Measurements from ENCODE around the gene P2RY11. TPM values are rescaled to one million over a fixed set of nuclear protein-coding genes. Genes with fewer than 3 reads are reported as not detected.

The P2RY11 gene
- total RNA-seq, 1 donor from 2014 or later = 1.5 TPM

DNA sequence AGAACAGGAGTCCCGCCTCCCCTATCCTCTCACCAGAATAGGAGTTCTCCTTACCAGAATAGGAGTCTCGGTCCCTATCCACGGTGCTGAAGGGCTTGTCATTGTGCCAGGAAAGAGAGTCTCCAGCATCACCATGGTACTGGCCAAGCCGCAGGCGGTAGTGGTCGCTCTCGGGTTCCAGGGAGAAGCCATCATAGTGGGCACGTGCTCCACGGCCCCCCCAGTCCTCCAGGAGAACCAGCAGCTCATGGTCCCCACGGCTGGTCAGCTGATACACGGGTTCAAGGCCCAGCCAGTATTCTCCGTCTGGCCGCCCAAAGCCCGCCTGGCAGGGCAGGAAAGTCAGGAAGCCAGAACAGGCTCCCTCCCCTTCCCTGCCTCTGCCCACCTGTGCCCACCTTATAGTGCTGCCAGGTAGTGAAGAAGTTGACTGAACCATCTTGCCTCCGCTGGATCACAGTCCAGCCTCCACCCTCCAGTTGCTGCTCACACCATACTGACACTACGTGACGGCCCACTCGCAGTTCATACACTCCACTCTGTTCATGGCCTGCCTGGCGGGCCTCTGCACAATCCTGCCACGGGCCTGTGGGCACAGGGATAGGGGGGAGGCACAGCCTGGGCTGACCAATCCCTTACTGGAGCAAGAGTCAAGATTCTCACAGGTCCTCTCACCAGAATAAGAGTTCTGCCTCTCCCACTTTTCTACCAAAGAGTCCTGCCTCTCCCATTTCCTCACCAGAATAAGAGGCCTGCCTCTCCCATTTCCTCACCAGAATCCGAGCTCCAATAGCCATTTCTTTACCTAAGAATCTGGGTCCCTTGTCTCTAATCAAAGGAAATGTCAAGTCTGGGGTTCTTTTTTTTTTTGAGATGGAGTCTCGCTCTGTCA, 18.0 kb upstream of the P2RY11 start:
- DNase-seq (ENCODE audit: low read depth in 2 of 2) = no peak

DNA sequence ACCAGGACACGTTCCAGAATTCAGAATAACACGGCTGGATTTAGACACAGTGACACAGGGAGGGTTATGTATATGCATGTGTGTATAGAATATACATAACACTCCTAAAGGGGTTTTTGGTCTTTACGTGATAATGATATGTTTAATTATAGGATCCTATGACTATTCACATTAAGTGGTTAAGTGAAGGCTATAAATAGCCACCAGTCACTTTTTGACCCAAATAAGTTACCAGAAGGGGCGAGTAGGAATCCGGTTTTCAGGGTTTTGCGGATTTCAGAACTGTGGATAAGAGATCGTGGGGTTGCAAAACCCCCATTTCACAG, 15.9 kb upstream of the P2RY11 start:
- no peak for DNase-seq (ENCODE audit: low read depth in 2 of 2)

DNA sequence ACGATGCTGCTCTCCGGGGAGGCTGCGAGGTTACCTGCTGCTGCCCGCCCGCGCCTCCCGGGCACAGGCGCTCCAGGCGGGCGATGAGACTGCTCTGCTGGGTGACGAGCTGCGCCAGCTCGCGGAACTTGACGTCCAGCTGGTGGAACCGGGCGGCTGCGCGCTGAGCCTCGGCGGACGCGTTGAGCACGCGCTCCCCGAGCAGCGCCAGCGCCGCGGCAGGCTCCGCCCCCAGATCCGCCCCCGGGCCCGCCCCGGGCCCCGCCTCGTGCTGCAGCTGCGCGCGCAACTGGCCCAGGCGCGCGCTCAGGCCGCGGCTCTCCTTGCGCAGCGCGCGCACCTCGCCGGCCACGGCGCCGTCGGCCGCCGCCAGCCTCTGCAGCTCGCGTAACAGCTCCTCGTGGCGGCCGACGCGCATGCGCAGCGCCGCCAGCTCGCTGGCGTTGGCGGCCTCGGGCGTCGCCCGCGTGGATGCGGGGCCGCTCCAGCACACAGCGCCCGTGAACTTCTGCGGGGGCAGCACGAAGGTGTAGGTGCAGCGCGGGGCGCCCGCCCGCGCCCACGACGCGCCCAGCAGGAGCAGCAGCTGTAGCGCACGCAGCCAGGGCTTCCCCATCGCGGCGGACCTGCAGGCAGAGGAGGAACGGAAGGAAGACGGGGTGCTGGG, 15.4 kb upstream of the P2RY11 start:
- peak; percentile 78 to 91 for DNase-seq (ENCODE audit: low read depth in 2 of 2)

DNA sequence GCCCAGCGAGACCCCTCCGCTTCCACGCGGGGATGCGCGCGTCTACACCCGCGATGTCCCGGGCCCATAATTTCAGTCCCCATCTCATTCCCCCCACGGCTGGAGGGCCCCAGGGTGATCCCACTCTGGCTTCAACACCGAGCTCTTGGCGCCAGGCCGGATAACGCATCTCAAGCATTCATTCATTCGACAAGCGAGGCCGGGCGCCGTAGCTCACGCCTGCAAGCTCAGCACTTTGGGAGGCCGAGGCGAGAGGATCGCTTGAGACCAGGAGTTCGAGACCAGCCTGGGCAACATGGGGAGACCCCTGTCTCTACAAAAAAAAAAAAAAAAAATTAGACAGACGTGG, 14.9 kb upstream of the P2RY11 start:
- peak in 1 of 2 donors; percentile 20 for DNase-seq (ENCODE audit: low read depth in 2 of 2)

DNA sequence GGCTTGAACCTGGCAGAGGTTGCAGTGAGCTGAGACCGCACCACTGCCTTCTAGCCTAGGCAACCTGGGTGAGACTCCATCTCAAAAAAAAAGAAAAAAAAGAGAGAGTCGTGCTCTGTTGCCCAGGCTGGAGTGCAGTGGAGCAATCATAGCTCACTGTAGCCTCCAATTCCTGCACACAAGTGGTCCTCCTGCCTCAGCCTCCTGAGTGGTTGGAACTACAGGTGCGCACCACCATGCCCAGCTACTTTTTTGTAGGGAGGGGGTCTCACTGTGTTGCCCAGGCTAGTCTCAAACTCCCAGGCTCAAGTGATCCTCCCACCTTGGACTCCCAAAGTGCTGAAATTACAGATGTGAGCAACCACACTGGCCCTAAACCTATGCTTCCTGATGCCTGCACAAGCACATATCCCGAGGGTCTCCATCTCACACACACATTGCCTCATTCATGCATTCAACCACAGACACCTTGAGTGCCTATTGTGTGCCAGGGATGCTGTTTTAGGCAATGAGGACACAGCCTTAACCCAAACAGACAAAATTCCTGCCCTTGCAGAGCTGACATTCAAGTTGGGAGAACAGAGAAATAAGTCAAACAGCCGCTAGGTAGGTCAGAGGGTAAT, 11.2 kb upstream of the P2RY11 start:
- DNase-seq (ENCODE audit: low read depth in 2 of 2) = no peak

DNA sequence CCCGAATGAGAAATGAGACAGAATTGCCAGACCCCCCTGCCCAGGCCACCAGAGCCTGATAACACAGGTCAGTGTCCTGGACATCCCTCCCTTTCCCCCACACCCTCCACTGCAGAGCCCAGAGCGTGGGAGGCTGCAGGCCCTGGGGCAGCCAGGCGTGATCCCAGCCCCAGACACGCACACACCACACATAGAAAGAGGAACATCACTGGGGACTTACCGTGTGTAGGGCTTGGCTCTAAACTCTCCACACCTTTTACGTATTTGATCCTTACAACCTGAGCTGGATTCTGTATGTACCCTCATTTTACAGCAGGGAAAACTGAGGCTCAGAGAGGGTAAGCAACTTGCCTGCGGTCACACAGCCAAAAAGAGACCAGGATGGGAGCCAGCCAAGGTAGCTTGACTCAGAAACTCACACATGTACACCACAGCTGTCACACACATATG, 8.7 kb upstream of the P2RY11 start:
- DNase-seq (ENCODE audit: low read depth in 2 of 2) = no peak

DNA sequence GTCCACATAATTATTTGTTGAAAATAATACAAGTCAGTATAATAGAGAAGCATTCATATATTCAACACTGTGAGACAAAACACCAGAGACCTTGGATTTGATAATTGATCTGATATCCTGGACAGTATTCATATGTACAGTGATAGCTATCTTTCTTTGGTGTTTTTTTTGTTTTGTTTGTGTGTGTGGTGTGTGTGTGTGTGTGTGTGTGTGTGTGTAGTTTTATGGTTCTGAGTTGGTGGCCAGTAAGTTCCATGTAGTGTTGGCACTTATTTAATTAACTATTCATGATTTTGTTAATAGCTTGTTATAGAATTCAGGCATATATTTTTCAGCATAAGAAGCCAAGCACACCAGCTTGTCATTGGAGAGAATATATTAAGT, 7.4 kb upstream of the P2RY11 start:
- no peak for DNase-seq (ENCODE audit: low read depth in 2 of 2)

DNA sequence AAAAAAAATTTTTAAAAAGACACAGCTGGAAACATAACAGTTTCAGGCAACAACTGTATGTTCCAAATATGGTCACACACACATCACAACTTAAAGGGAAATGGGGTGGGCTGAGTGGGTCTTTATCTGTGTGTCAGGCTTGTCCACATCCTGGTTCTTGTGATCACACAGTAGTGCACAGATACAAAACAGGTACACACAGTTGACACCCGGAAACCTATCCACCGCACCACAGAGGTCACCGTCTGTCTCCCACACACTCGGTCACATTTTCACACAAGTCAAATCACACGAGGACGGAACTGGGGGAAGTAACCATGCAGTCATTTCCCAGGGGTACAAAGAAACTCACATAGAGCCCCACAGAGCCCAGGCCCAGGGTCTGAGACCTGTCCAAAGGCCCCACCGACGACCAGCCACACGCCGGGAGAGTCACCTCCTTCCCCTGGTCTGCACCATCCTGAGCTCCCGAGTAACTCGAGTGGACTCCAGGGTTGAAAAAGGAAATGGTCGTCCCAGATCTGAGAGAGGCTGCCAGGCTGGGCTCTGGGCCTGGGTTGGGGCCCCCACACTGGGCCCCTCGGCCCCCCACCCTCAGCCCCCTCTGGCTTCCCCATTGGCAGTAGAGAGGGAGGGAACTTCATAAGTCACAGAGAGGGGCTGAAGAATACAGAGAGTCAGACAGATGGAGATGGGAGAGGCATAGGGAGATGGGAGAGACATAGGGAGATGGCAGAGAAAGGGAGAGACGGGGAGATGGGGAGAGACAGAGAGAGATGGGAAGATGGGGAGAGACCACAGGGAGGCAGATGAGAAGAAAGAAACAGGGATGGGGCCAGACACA, 6.6 kb upstream of the P2RY11 start:
- no peak for DNase-seq (ENCODE audit: low read depth in 2 of 2)

DNA sequence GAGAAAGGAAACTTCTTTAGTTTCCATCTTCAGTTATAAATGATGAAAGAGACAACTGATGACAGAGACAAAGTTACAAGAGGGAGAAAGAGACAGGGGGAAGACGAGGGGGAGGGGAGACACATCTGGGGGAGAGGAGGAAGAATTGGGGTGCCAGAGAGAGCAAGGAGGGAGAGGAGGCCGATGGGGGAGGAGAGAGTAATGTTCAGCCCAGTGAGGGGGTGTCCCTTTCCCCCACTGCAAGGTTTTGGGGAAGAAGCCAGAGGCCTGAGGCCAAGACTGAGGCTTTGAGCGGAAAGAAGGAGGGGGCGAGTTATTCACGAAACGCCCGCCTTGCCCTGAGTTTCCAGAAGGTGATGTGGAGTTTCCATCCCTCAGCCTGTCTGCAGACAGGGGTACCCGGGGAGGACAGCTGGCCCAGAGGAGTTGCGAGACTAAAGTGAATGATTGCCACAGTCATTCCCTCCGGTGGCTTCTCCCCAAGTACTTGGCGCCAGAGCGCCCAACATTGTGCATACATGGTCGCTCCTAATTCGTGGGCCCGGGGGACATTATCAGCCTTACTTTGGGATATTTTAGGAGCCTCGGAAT, 5.9 kb upstream of the P2RY11 start:
- DNase-seq (ENCODE audit: low read depth in 2 of 2) = no peak

DNA sequence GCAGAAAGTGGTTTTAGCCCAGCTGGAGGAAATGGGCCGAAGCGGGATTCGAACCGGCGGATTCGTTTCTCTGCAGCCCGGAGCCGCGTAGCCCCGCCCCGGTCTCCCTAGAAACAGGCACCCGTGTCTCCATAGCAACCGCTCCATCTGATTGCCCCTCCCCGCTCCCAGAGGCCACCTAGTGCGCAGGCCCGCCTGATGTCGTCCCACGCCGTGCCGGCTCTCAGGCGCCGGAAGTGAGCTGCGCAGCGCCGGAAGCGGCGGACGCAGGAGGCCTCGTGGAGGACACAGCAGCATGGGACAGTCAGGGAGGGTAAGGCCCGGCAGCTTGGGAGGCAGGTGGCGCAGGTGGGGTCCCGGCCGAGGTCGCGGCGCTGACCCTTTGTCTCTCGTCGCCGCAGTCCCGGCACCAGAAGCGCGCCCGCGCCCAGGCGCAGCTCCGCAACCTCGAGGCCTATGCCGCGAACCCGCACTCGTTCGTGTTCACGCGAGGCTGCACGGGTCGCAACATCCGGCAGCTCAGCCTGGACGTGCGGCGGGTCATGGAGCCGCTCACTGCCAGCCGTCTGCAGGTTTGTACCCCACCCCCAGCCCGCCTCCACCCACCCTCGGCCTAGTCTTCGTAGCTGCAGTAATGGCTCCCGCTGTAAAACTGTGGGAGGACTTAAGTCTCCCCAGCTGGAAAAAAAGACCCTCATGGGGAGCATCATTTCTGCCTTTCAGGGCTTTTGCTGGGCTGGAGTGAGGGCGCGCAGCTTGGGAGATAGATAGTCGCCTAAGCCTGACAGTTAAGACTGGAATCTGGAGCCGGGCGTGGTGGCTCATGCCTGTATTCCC, 5.2 kb upstream of the P2RY11 start, which contains the start of gene PPAN:
Gene PPAN, plus strand, starts transcription at position 263 of the 837 bp plus-strand sequence. Its CDS starts 33 bp downstream, at position 296.
- DNase-seq (ENCODE audit: low read depth in 2 of 2) = peak; percentile 96 to 99

DNA sequence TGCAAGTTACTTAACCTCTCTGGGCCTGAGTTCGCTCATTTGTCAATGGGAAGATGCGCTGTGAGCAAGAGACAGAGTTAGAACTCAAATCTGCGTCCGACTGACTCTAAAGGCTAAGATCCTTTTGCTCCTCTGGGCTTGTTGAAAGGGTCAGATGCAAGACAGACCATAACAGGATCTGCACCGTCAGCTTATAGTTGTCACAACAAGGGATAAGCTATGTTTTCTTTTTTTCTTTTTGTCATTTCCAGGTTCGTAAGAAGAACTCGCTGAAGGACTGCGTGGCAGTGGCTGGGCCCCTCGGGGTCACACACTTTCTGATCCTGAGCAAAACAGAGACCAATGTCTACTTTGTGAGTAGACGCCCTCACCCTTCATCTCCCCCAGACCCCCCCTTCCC, 4.2 kb upstream of the P2RY11 start:
- DNase-seq (ENCODE audit: low read depth in 2 of 2) = no peak

DNA sequence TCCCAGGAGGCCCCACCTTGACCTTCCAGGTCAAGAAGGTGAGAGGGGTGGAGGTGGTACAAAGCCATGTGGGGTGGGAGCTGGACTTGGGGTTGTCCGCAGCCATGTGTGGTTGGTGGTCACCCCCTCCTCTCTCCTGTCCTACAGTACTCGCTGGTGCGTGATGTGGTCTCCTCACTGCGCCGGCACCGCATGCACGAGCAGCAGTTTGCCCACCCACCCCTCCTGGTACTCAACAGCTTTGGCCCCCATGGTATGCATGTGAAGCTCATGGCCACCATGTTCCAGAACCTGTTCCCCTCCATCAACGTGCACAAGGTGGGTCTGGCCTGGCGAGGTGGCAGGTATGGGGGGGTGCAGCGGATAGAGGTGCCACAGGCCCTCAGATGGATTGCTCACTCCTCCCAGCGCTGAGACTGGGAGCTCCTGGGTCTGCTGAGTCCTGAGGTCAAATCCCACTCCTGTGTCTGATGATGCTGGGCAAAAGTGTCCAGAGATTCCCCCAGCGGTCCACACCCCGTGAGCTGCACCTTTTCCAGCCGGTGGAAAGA, 3.6 kb upstream of the P2RY11 start:
- no peak for DNase-seq (ENCODE audit: low read depth in 2 of 2)

DNA sequence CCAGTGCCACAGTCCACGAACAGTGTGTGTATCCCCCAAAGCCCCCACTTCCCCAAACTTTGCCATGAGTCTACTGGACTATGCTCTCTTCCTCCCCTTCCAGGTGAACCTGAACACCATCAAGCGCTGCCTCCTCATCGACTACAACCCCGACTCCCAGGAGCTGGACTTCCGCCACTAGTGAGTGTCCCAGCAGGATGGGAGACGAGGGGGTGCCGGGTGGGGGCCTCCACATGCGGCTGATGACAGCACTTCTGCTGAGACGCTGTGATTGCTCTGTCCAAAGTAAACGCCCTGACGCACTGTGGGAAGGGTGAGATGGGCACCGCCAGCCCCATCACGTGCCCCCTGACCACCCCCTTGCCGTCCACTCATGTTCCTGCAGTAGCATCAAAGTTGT, 2.0 kb upstream of the P2RY11 start:
- DNase-seq (ENCODE audit: low read depth in 2 of 2) = no peak

DNA sequence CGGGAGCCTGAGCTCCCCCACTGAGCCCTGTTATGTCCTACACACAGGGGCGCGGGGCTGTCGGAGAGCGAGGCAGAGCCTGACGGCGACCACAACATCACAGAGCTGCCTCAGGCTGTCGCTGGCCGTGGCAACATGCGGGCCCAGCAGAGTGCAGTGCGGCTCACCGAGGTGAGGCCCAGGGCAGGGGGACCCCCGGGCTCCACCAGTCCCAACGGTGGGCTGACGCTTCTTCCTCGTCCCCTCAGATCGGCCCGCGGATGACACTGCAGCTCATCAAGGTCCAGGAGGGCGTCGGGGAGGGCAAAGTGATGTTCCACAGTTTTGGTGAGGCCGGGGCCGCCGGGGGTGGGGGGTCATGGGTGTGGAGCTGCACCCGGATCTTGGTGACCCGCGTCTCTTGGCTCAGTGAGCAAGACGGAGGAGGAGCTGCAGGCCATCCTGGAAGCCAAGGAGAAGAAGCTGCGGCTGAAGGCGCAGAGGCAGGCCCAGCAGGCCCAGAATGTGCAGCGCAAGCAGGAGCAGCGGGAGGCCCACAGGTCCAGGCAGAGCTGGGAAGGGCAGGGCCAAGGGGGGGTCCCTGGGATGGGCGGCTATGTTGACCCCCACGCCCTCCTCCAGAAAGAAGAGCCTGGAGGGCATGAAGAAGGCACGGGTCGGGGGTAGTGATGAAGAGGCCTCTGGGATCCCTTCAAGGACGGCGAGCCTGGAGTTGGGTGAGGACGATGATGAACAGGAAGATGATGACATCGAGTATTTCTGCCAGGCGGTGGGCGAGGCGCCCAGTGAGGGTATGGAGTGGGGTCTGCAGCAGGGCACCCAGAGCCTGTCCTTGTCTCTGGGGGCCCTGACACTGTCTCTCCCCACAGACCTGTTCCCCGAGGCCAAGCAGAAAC, 1.2 kb upstream of the P2RY11 start:
- no peak for DNase-seq (ENCODE audit: low read depth in 2 of 2)

DNA sequence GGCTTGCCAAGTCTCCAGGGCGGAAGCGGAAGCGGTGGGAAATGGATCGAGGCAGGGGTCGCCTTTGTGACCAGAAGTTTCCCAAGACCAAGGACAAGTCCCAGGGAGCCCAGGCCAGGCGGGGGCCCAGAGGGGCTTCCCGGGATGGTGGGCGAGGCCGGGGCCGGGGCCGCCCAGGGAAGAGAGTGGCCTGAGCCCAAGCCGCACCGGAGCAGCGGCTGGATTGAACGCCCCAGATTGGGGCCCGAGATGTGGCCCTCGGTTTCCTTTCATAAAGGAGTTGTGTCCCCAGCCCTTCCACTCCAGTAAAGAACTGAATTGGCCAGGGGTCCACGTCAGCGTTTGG, 548 bp upstream of the P2RY11 start:
- DNase-seq (ENCODE audit: low read depth in 2 of 2) = no peak

DNA sequence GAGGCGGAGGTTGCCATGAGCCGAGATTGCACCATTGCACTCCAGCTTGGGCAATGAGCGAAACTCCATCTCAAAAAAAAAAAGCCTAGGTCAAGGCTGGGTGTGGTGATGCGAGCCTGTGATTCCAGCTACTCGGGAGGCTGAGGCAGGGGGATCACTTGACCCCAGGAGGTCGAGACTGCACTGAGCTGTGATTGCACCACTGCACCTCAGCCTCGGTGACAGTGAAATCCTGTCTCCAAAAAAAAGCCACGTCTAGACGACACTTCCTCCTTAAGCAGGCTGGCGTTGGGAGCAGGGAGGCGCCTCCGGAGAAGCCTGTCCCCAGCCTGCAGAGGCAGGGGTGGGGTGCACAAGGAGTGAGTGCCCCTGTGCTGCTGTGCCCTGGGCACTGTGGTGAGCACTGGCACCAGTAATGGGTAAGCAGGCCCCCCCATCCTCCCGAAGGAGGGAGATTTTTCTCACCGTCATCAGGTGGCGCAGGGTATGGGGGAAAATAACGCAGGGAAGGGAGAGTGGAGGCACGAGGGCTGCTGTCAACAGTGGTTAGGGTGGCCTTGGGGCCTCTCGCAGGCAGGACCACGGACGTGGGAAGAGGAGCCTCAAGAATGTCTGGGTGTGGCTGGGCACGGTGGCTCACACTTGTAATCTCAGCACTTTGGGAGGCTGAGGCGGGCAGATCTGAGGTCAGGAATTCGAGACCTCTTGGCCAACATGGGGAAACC, 706 bp downstream of the P2RY11 start:
- no peak for DNase-seq (ENCODE audit: low read depth in 2 of 2)

DNA sequence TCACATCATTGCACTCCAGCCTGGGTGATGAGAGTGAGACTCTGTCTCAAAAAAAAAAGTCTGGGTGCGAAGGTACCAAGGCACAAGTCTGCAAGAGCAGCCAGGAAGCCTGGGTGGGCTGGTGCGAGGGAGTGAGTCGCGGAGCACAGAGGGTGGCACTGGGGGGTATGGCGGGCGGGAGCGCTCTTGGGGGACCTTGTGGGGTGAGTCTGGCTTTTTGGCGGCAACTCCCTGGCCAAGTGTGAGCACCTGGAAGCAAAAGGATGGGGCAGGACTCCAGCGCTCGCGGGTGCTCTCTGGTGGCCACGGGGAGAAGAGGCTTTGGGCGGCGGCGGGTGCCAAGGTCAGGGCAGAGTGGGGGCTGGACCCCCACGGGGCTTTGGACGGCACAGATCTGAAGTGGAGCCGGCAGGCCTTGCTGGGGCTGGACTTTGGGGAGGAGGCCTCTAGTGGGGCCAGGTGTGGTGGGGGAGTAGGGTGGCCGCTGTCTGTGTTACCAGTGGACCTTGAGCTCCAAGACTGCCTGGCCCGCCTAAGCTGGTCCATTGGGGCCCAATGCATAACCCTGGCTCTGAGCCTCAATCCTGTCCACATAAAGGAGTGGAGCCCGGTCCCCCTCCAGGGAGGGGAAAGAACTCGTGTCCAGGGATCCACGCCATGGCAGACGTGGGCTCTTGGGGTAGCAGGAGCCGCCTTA, 1.6 kb downstream of the P2RY11 start:
- DNase-seq (ENCODE audit: low read depth in 2 of 2) = peak in 1 of 2 donors; percentile 32

DNA sequence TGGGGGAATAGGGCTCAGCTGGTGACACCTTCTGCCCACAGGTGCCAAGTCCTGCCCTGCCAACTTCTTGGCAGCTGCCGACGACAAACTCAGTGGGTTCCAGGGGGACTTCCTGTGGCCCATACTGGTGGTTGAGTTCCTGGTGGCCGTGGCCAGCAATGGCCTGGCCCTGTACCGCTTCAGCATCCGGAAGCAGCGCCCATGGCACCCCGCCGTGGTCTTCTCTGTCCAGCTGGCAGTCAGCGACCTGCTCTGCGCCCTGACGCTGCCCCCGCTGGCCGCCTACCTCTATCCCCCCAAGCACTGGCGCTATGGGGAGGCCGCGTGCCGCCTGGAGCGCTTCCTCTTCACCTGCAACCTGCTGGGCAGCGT, 2.1 kb downstream of the P2RY11 start:
- no peak for DNase-seq (ENCODE audit: low read depth in 2 of 2)
